HFFc6 (cell line): ENCODE results near the gene STXBP1. TPM values are rescaled to one million over a fixed set of nuclear protein-coding genes. Genes with fewer than 3 reads are reported as not detected.
"Not testable (repeated sequence)": the region's sequence is repeated elsewhere in the genome, so short reads cannot be mapped to it uniquely, and the experiment has no call there.

Source experiments
- DNase-seq: peaks from one replicate; pipeline ENCODE4 v3.0.0-alpha.2; 2018
- H3K27ac Mint-ChIP-seq: 2 replicates; pipeline ENCODE4 v1.8.0; 2020; ENCODE audit warnings: mild to moderate bottlenecking, mixed read lengths
- H3K27me3 Mint-ChIP-seq: 2 replicates; pipeline ENCODE4 v1.8.0; 2021; ENCODE audit warnings: mild to moderate bottlenecking, moderate library complexity, mixed read lengths; ENCODE audit not compliant: insufficient read depth
- H3K36me3 Mint-ChIP-seq: 2 replicates; pipeline ENCODE4 v1.8.0; 2021; ENCODE audit warnings: low read depth, mixed read lengths
- H3K4me1 Mint-ChIP-seq: 2 replicates; pipeline ENCODE4 v1.8.0; 2020; ENCODE audit warnings: low read depth, mixed read lengths
- H3K4me3 Mint-ChIP-seq: 2 replicates; pipeline ENCODE4 v1.8.0; 2020; ENCODE audit warnings: mild to moderate bottlenecking, moderate library complexity, mixed read lengths
- H3K9me3 Mint-ChIP-seq: 2 replicates; pipeline ENCODE4 v1.8.0; 2020; ENCODE audit warnings: mild to moderate bottlenecking, mixed read lengths
- total RNA-seq, 6 experiments: library from RNA; stranded (reverse); fragmentation: NEBNext Ultra II Directional; extraction: Animal tissue kit (Norgen Biotek cat#: 25700); gene quantifications; 2 replicates in 1 of 6; 3 replicates in 5 of 6; pipeline ENCODE4 v1.2.3, GENCODE V29; 2021
- TF ChIP-seq, protein P1 (sequence below): fragments of 200-600 bp; sonication (generic); IDR thresholded peaks from 2 replicates; pipeline ENCODE4 v1.5.0; 2021; ENCODE audit warnings: antibody characterized with exemption, mild to moderate bottlenecking

Gene STXBP1
- total RNA-seq, 6 experiments from 2014 or later: 61.9 to 90.7 (median 73.6) TPM

DNA sequence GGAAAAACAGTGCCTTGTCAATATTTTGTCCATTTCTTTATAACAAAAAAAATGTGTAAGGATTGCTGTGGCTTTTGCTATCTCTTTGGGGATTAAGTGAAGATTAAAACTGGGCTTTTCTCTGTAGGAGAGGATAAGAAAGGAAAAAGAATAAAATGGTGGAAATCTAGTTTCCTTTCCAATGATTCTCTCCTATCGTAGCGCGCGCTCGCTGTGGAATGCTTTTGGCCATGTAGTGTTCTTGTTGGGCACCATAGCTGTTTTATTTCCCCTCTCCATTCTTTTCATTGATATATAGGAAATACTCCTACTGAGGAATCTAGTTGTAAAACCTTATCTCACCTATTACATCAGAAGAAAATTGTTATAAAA lies 1.5 kb downstream of the STXBP1 start:
- no peaks in the 10 kb centered on the region for H3K36me3 Mint-ChIP-seq

DNA sequence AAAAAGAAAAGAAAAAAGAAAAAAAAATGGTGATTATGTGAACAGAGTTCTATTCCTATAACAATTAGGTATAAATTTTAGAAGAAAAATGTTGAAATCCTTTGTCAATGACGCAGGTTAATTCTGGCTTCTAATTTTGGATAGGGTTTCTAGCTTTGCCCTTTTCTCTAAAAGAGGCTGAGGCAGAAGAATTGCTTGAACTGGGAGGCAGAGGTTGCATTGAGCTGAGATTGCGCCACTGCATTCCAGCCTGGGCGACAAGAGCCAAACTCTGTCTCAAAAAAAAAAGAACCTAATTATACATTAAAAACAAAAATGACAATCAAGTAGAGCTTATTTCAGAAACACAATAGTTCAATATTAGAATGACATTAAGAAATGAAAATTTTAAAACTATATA lies 2.9 kb downstream of the STXBP1 start:
- H3K27ac Mint-ChIP-seq: no peak overlapping the region
- TF ChIP-seq, protein P1, sequence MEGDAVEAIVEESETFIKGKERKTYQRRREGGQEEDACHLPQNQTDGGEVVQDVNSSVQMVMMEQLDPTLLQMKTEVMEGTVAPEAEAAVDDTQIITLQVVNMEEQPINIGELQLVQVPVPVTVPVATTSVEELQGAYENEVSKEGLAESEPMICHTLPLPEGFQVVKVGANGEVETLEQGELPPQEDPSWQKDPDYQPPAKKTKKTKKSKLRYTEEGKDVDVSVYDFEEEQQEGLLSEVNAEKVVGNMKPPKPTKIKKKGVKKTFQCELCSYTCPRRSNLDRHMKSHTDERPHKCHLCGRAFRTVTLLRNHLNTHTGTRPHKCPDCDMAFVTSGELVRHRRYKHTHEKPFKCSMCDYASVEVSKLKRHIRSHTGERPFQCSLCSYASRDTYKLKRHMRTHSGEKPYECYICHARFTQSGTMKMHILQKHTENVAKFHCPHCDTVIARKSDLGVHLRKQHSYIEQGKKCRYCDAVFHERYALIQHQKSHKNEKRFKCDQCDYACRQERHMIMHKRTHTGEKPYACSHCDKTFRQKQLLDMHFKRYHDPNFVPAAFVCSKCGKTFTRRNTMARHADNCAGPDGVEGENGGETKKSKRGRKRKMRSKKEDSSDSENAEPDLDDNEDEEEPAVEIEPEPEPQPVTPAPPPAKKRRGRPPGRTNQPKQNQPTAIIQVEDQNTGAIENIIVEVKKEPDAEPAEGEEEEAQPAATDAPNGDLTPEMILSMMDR: no peak
- H3K9me3 Mint-ChIP-seq: no peaks in the 10 kb centered on the region
- H3K4me3 Mint-ChIP-seq: no peak overlapping the region
- H3K36me3 Mint-ChIP-seq: no peaks in the 10 kb centered on the region
- peaks cover 22% of the 10 kb centered on the region for H3K4me1 Mint-ChIP-seq
- no peak for DNase-seq
- 0 out of 2 replicates have a peak, but pooled peaks cover 5% of the 10 kb centered on the region for H3K27me3 Mint-ChIP-seq

More for the DNA sequence above, 1.5 kb downstream of the STXBP1 start:
- H3K27me3 Mint-ChIP-seq: 0 out of 2 replicates have a peak, but pooled peaks cover 8% of the 10 kb centered on the region
- H3K27ac Mint-ChIP-seq: peak overlapping the region; percentile 95
- peaks cover 35% of the 10 kb centered on the region for H3K4me1 Mint-ChIP-seq
- no peak for DNase-seq
- H3K9me3 Mint-ChIP-seq: no peaks in the 10 kb centered on the region
- TF ChIP-seq, protein P1: no peak
- peak overlapping the region; percentile 98 for H3K4me3 Mint-ChIP-seq

DNA sequence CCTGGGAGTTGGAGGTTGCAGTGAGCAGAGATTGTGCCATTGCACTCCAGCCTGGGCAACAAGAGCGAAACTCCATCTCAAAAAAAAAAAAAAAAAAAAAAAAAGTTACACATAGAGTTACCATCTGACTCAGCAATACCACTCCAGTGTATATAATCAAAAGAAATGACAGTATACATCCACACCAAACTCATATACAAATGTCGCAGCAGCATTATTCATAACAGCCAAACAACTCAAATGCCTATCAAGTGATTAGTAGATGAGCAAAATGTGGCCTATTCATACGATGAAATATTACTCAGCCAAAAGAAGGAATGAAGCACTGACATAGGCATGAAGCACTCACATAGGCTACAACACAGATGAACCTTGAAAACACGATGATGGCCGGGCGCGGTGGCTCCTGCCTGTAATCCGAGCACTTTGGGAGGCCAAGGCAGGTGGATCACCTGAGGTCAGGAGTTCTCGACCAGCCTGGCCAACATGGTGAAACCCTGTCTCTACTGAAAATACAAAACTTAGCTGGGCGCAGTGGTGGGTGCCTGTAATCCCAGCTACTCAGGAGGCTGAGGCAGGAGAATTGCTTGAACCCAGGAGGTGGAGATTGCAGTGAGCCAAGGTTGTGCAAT lies 9.4 kb downstream of the STXBP1 start:
- peak; percentile 44 for DNase-seq
- H3K27me3 Mint-ChIP-seq, H3K4me1 Mint-ChIP-seq, H3K36me3 Mint-ChIP-seq, H3K4me3 Mint-ChIP-seq, H3K9me3 Mint-ChIP-seq, H3K27ac Mint-ChIP-seq: not testable (repeated sequence)

DNA sequence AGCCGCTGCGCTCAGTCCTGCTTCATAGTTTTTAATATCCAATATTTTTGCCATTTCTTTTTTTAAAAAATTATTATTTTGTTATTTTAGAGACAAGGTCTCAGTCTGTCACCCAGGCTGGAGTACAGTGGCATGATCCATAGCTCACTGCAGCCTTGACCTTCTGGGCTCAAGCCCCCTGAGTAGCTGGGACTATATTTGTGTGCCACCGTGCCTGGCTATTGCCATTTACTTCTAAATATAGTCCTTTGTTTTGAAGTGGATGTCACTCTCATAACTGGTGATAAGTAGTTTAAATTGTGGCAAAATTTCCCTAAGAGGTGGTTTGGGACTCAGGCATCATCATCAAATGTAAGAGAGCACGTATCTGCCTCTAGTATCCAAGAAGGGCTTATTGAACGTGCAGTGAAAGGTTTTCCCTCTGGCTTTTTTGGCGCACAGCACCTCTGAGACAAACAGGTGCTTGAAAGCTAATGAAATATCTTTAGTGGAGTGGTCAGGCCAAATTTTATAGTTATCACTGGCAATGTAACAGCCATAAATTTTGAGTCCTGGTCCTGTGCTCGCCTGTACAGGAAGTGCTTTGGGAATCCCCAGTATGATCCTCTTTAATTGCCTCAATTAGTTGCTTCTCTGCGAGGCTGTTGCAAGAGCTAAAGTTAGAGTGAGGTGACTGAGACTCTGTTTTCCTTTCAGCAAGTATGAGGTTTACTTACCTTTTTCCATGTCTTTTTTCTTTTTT lies 14.8 kb downstream of the STXBP1 start:
- H3K4me3 Mint-ChIP-seq: no peak overlapping the region
- TF ChIP-seq, protein P1: no peak
- H3K27me3 Mint-ChIP-seq: no peaks in the 10 kb centered on the region
- no peak overlapping the region for H3K27ac Mint-ChIP-seq
- H3K9me3 Mint-ChIP-seq: no peaks in the 10 kb centered on the region
- H3K4me1 Mint-ChIP-seq: no peaks in the 10 kb centered on the region; the same call in 1 of the 2 replicates
- no peaks in the 10 kb centered on the region for H3K36me3 Mint-ChIP-seq
- DNase-seq: no peak

DNA sequence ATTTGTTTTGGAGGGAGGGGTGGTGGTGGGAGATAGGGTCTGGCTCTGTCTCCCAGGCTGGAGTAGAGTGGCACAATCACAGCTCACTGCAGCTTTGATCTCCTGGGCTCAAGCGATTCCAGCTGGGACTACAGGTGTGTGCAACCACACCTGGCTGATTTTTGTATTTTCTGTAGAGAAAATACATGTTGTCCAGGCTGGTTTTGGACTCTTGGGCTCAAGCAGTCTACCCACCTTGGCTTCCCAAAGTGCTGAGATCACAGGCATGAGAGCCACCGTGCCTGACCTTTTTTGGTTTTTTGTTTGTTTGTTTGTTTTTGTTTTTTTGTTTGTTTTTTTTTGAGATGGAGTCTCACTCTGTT lies 15.4 kb downstream of the STXBP1 start:
- no peak for DNase-seq
- no peak overlapping the region for H3K4me3 Mint-ChIP-seq
- no peaks in the 10 kb centered on the region for H3K4me1 Mint-ChIP-seq
- H3K36me3 Mint-ChIP-seq: no peaks in the 10 kb centered on the region
- H3K27me3 Mint-ChIP-seq: no peaks in the 10 kb centered on the region
- TF ChIP-seq, protein P1: no peak
- H3K27ac Mint-ChIP-seq: no peak overlapping the region
- H3K9me3 Mint-ChIP-seq: no peaks in the 10 kb centered on the region

DNA sequence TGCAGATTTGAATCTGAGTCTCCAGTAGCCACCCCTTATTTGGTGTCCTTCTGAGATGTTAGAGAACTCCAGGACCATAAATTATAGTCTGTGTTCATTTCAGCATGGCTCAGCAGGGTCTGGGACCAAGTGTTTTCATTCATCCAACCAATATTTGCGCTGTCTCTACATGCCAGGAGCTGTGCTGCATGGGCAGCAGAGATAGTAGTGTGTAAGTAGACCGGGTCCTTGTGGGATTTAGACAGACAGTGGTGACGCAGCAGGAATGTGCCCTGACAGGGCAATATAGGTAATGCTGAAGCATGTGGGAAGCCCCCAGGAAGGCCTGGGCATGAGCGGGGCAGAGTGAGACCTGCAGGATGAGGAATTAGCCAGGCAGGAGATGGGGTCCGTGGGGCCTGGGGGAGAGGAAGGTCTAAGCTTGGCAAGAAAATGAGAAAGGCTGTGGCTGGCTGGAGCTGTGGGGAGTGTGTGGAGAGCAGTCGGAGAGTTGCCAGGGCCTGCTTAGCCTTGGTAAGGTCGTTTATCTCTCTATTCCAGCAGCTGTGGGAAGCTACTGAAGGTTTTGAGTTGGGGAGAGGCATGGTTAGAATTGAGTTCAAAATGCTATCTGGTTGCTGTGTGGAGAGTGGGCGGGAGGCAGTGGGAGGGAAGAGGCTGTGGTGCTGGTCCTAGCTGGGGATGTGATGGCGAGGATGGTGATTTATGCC lies 16.8 kb downstream of the STXBP1 start:
- no peak for DNase-seq
- H3K27me3 Mint-ChIP-seq: no peaks in the 10 kb centered on the region
- no peaks in the 10 kb centered on the region for H3K9me3 Mint-ChIP-seq

More for the DNA sequence above, 16.8 kb downstream of the STXBP1 start:
- Mint-ChIP-seq H3K4me1 (no peaks in the 10 kb centered on the region), H3K4me3 (no peak overlapping the region), H3K36me3 (no peaks in the 10 kb centered on the region), H3K27ac (no peak overlapping the region)
- TF ChIP-seq, protein P1: no peak
